HG03378 (cell line): ENCODE data around the gene IFI27L1.
A peak's percentile ranks its signal among the peaks of the same experiment; 100 is the strongest.

Experiments
- ATAC-seq: cut with Tn5 transposase; IDR thresholded peaks from one replicate; pipeline ENCODE4 v1.9.1; 2021; ENCODE audit warnings: mild to moderate bottlenecking, moderate library complexity; ENCODE audit not compliant: unreplicated experiment

IFI27L1 gene

GRCh38 chr14:94077823-94078222 is 3.3 kb upstream of the IFI27L1 start:
- ATAC-seq: no peak

- no peak for ATAC-seq
These were observed 1.1 kb upstream of the IFI27L1 start for GRCh38 chr14:94079891-94080620.

- peak; percentile 27 for ATAC-seq
These were observed 293 bp downstream of the IFI27L1 start for GRCh38 chr14:94081386-94081820.

GRCh38 chr14:94087891-94088290 is 6.8 kb downstream of the IFI27L1 start:
- ATAC-seq: no peak

- no peak for ATAC-seq
These were observed 7.4 kb downstream of the IFI27L1 start for GRCh38 chr14:94088516-94088915.

GRCh38 chr14:94089479-94089878 is 8.4 kb downstream of the IFI27L1 start:
- no peak for ATAC-seq

- ATAC-seq: no peak
These were observed 12.3 kb downstream of the IFI27L1 start for GRCh38 chr14:94093418-94093817.

DNA sequence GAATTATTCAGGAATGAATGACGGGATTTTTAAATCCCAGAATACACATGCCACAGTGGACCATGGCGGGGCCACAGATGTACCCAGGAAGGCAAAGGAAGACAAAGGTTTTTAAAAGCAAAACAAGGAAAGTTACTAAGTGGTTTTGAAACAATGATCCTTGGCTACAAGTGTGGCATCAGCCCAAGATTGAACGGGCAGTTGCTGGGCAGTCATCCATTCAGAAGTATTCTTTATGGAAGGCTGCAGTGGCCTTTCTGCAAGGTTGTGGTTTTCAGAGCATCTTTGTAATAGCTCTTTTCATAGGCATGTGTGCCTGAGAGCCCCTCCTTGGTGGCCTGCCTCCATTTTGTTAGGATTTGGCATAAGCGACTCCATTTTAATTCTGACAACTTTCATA is 16.0 kb downstream of the IFI27L1 start:
- no peak for ATAC-seq

DNA sequence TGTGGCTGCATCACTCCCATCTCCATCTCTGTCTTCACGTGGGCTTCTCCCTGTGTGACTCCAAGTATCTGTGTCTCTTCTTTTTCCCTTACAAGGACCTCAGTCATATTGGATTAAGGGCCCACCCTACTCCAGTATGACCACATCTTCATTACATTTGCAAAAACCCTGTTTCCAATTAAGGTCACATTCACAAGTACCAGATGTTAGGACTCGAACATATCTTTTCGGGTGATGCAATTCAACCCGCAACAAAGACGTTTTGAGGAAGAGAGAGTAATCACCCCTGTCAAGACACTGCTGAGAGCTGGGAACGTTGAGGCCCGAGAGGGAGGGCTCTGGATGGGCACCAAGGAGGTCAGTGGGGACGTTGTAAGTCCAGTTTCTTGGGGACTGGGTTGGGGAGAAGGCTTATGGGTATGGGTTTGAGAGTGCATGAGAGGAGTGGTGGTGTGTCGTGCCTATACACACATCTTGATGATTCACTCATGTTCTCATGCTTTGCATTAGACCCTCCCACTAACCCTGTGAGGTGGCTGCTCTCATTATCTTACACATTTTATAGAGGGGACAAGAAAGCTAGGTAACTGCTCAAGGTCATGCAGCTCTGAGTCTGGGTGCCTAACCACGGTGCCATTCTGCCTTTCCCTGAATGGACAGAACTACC is 17.3 kb downstream of the IFI27L1 start:
- no peak for ATAC-seq

DNA sequence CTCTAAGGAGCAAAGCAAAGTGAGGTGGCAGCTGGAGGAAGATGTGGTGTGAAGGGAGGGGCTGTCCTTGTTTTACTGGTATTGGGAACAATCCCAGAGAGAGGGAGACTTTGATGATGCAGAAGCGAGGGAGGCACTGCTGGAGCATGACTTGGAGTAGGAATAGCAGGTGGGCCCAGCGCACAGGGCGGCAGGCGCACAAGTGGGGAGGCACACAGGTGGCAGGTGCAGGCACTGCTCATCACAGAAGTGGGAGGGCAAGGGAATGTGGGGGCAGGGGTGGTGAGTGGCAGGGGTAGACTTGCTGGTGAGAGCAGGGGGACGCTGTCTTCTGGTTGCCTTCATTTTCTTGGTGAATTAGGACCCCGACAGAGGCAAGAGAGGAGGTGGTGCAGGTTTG is 17.9 kb downstream of the IFI27L1 start:
- no peak for ATAC-seq

DNA sequence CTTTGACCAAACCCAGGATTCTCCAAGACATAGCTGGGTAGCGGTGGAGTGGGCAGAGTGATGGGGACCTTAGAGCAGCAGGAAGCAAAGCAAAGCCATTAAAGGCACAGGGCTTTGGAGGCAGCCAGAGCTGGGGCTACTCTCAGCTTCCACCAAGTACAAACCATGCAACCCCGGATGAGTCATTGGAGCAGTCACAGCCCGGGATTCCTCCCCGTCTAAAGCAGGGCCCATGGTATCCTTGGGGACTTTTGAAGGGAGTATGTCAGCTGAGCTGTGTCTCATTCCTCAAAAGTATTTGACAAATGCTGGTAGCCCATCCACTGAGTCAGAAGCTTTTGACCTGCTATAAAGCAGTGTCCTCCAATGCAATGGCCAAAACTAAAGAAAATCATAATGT is 19.7 kb downstream of the IFI27L1 start:
- no peak for ATAC-seq

- no peak for ATAC-seq
These were observed 20.6 kb downstream of the IFI27L1 start for GRCh38 chr14:94101748-94102147.

DNA sequence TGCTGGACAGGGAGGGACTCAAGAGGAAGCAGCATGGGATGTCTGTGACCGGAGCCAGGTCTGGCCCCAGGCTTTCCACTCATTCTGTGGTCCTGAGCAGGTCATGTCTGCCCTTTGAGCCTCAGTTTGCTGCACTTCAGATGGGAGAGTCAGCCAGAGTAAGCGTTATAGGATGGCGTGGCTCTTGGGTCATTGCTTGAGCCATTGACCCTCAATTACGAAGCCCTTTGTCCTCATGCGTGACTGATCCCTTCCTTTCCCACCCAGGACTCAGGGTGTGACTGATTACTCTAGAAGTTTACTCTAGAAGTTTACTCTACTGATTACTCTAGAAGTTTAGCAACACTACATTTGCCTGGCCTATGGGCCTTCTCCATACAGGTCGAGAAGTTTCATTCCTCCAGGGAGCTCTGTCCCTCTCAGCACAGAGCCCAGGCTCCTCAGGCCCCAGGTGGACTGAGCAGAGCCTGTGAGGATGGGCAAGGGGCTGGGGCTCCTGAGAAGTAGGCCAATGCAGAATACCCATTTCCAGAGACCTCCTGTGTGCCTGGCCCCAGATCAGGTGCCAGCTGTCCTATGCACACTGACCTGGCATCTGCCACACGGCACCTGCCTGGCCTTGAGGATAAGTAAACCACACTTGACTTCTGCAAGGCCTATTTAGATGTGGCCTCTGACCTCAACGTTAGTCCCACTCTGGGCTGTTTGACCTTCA is 21.8 kb downstream of the IFI27L1 start:
- ATAC-seq: no peak

- ATAC-seq: no peak
These were observed 22.5 kb downstream of the IFI27L1 start for GRCh38 chr14:94103554-94104150.

DNA sequence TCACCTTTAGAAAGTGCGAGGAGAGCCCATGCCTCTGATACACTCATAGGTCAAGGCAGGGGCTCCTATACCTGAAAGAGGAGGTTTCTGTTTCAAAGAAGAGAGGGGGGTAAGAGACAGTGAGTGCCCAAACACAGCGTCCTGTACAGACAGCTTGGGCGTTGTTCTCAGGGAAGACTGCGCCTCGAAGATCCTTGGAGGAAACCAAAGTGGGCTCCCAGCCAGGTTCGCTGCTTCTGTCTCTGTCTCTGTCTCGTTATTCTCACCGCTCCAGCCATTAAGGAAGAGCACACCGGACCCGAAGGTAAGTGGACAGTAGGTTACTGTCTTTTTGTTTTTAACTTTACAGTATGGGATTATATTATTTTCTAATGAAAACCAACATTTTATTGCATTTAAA is 23.6 kb downstream of the IFI27L1 start:
- ATAC-seq: no peak

DNA sequence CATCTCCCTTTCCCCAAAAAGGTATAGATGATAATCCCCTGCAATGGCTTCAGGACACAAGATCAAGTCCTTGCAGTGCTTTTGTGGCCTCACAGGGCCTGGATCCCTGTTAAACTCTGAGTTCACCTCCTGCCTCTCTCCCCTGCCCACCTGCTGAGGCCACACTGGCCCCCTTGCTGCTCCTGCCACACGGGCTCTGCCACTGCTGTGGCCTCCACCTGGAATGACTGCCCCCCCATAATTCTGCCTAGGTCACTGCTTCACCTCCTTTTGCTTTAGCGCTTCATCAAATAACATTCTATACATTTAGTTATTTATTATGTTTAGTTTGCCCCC is 28.8 kb downstream of the IFI27L1 start:
- no peak for ATAC-seq

DNA sequence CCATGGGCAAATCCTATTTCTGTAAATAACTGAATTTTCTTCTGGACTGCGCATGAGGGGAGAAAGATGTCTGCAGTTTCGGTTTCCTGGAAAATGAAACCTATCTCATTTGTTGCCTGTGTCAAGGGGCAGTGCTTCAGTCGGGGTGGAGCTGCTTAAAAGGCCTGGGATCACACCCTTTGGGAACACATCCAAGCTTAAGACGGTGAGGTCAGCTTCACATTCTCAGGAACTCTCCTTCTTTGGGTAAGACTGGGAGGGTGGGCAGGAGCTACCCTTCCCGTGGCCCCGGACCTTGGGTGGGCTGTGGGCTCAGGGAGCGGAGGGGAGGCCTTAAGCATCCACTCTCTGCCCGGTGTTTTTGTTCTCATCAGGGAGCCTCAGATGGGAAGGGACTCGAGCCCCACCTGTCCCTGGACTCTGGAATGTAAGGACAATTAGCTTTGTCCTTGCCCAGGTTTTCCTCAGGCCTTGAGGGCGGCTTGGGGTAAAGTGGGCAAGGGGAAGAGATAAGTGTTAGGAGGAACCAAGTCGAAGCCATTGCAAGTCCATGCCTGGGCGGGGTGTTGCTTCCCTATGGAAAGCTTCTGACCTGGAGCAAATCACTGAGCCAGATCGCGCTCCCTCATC is 29.6 kb downstream of the IFI27L1 start, which contains the start of gene IFI27:
IFI27 (plus strand) TSS at position 185 of the 630 bp plus-strand sequence.
- no peak for ATAC-seq

- ATAC-seq: no peak
These were observed 30.4 kb downstream of the IFI27L1 start for GRCh38 chr14:94111276-94112095.

DNA sequence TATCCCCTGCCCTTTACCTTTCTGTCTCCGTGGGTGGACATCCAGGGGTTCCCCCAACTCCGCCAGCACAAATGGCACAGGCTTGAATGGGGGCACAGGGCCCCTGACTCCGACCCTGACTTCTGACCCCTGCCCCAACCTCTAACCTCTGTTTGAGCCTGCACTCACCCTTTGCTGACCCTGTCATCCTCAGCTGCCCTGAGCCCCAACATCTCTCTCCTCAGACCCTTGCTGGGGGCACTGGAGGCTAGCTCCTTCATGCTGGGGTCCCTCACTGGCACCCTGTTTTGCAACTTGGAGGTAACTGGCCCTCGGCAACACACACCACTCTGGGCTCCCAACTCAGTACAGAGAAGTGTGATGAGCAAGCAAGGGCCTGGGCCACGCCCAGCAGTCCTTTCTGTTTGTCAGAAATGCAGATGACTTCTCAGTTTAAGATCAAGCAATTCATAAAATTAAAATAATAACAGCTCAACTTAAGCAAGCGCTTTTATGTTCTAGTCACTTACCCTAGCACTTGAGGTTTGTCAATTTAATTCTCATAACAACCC is 31.5 kb downstream of the IFI27L1 start:
- no peak for ATAC-seq

- no peak for ATAC-seq
These were observed 32.0 kb downstream of the IFI27L1 start for GRCh38 chr14:94113073-94113472.
